ENCODE data around the gene ERCC3. TPM values are rescaled to one million over a fixed set of nuclear protein-coding genes. Genes with fewer than 3 reads are reported as not detected.

ERCC3 gene
- total and polyA plus RNA-seq, 2 donors (not counting 3 experiments of a cell fraction or from before 2014, with no cell fraction given) = 40.7 to 47.3 TPM

- Histone ChIP-seq H4K20me1 (replicated peaks; ENCODE audit: control insufficient read depth, extremely low read depth, insufficient read depth, low read length) (no peaks in the 10 kb centered on the region), H3K36me3 (ENCODE audit: control insufficient read depth in 2 of 2, extremely low read depth in 1 of 2, insufficient read depth in 2 of 2, low read length in 2 of 2) (peaks cover 25 to 34% of the 10 kb centered on the region in 2 experiments), H3K4me2 (ENCODE audit: insufficient read depth, low read length) (no peak overlapping the region), H3K4me1 (ENCODE audit: control insufficient read depth, extremely low read depth, insufficient read depth, low read length) (no peaks in the 10 kb centered on the region), H3K9me1 (replicated peaks; ENCODE audit: control insufficient read depth, extremely low read depth, insufficient read depth, low read length) (no peaks in the 10 kb centered on the region), H3K27me3 (ENCODE audit: control insufficient read depth in 2 of 2, insufficient read depth in 2 of 2, low read length in 2 of 2) (no peaks in the 10 kb centered on the region), H3K27ac (ENCODE audit: insufficient read depth, low read depth, low read length) (no peak overlapping the region), H3K9me3 (replicated peaks; ENCODE audit: control insufficient read depth, insufficient read depth, low read length) (no peaks in the 10 kb centered on the region), H3K9ac (replicated peaks; ENCODE audit: extremely low read depth, insufficient read depth, low read length) (no peak overlapping the region), H3K79me2 (ENCODE audit: control insufficient read depth, insufficient read depth, low read length) (no peaks in the 10 kb centered on the region), H2AFZ (ENCODE audit: low read depth, low read length) (no peak overlapping the region), H3K4me3 (replicated peaks in 1 of 3; ENCODE audit: insufficient read depth in 1 of 3, low read depth in 1 of 3, low read length in 3 of 3) (no peak overlapping the region)
- dilution Hi-C loops (cut with MboI; ENCODE audit: extremely low pct_ligation_motif_present, low sequenced_read_pairs) = no loop called here
- no peak for FAIRE-seq
- DNase-seq (ENCODE audit: low read depth, low spot score) = no peak
- ChIA-PET POLR2A (no interaction called here), CTCF (interaction anchor here (0.9 to 1.4 kb wide), 2 partner anchors 12 to 203 kb away, joined by 3 to 5 read pairs; no protein-coding TSS in a partner anchor)
- TF ChIP-seq, protein P1, sequence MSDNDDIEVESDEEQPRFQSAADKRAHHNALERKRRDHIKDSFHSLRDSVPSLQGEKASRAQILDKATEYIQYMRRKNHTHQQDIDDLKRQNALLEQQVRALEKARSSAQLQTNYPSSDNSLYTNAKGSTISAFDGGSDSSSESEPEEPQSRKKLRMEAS (IDR thresholded peaks at IDR 0.05; ENCODE audit: insufficient read depth, insufficient read length) = no peak
- intact Hi-C loops (cut with micrococcal nuclease) = no loop called here
- no TSS peak for BruUV-seq (replicated peaks)
Observed at GRCh38 chr2:127270663-127271062, 23.3 kb downstream of the ERCC3 start.

DNA sequence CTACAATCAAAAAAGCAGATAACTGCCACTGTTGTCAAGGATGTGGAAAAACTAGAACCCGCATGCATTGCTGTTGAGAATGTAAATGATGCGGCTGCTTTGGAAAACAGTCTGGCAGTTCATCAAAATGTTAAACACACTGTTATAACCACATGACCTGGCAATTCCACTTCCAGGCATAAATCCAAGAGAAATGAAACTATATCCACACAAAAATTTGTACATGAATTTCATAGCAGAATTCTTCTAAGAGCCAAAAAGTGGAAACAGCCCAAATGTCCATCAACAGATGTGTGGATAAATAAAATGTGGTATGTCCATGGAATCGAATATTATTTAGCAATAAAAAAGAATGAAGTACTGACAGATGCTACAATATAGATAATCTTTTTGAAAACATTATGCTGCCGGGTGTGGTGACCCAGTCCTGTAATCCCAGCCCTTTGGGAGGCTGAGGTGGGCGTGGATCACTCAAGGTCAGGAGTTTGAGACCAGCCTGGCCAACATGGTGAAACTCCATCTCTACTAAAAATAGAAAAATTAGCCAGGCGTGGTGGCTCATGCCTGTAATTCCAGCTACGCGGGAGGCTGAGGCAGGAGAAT lies 32.0 kb downstream of the ERCC3 start:
- FAIRE-seq (no peak), DNase-seq (ENCODE audit: low read depth, low spot score) (no peak)
- no peak overlapping the region for H2AFZ ChIP-seq (ENCODE audit: low read depth, low read length)
- TF ChIP-seq EZH2 (IDR thresholded peaks at IDR 0.05; ENCODE audit: borderline replicate concordance, low read depth, low read length, severe bottlenecking) (no peak), GATA2 (IDR thresholded peaks at IDR 0.05; ENCODE audit: insufficient read depth, insufficient read length, low read depth, low read length) (no peak), CTCF (IDR thresholded peaks at IDR 0.05; ENCODE audit: extremely low read depth in 1 of 2, insufficient read depth in 1 of 2, low read depth in 1 of 2, low read length in 2 of 2) (no peak), JUN (IDR thresholded peaks at IDR 0.05; ENCODE audit: borderline replicate concordance, insufficient read depth, insufficient read length, low read depth) (no peak)
- TF ChIP-seq, protein P1 (IDR thresholded peaks at IDR 0.05; ENCODE audit: insufficient read depth, insufficient read length) = no peak
- H3K4me1 ChIP-seq (ENCODE audit: control insufficient read depth, extremely low read depth, insufficient read depth, low read length) = no peaks in the 10 kb centered on the region
- no peaks in the 10 kb centered on the region for H3K9me1 ChIP-seq (replicated peaks; ENCODE audit: control insufficient read depth, extremely low read depth, insufficient read depth, low read length)
- H3K36me3 ChIP-seq (ENCODE audit: control insufficient read depth in 2 of 2, extremely low read depth in 1 of 2, insufficient read depth in 2 of 2, low read length in 2 of 2) = peaks cover 13 to 25% of the 10 kb centered on the region in 2 experiments
- no peaks in the 10 kb centered on the region for H3K79me2 ChIP-seq (ENCODE audit: control insufficient read depth, insufficient read depth, low read length)
- dilution Hi-C loops (cut with MboI; ENCODE audit: extremely low pct_ligation_motif_present, low sequenced_read_pairs) (no loop called here), intact Hi-C loops (cut with micrococcal nuclease) (no loop called here)
- H3K9me3 ChIP-seq (replicated peaks; ENCODE audit: control insufficient read depth, insufficient read depth, low read length) = no peaks in the 10 kb centered on the region
- ChIA-PET CTCF (interaction anchor here (1.3 to 1.9 kb wide), 2 partner anchors 21 to 194 kb away, joined by 3 to 4 read pairs; no protein-coding TSS in a partner anchor), POLR2A (no interaction called here)
- no peaks in the 10 kb centered on the region for H4K20me1 ChIP-seq (replicated peaks; ENCODE audit: control insufficient read depth, extremely low read depth, insufficient read depth, low read length)
- BruUV-seq (replicated peaks) = no TSS peak
- H3K4me2 ChIP-seq (ENCODE audit: insufficient read depth, low read length) = no peak overlapping the region
- H3K27me3 ChIP-seq (ENCODE audit: control insufficient read depth in 2 of 2, insufficient read depth in 2 of 2, low read length in 2 of 2) = no peaks in the 10 kb centered on the region
- H3K27ac ChIP-seq (ENCODE audit: insufficient read depth, low read depth, low read length) = no peak overlapping the region
- H3K9ac ChIP-seq (replicated peaks; ENCODE audit: extremely low read depth, insufficient read depth, low read length) = no peak overlapping the region
- no peak overlapping the region for H3K4me3 ChIP-seq (replicated peaks in 1 of 3; ENCODE audit: insufficient read depth in 1 of 3, low read depth in 1 of 3, low read length in 3 of 3)
